Natural killer cell treated with Interleukin-12 subunit alpha and Interleukin-12 subunit beta and Interleukin-15 and Interleukin-18, amount 100 ng/mL, for 72 hours (primary cell): Measurements from ENCODE around the gene AIF1. TPM values are rescaled to one million over a fixed set of nuclear protein-coding genes. Genes with fewer than 3 reads are reported as not detected.

ENCODE experiments used
- ATAC-seq, 2 donors: fragments of 150-1000 bp; cut with Tn5 transposase in 1 of 2; sonication (Bioruptor Pico), chemical (Tn5 transposase) in 1 of 2; 2 replicates each; pipeline ENCODE4 v1.10.0; 2021
- DNase-seq: peaks from one replicate; pipeline ENCODE4 v3.0.0; 2022; ENCODE audit warnings: low spot score
- H3K27ac Mint-ChIP-seq, 2 donors: 1 replicate in 1 of 2; 2 replicates in 1 of 2; pipeline ENCODE4 v1.8.0; 2022; ENCODE audit warnings: mixed read lengths in 2 of 2, mild to moderate bottlenecking in 1 of 2, moderate library complexity in 1 of 2
- H3K27me3 Mint-ChIP-seq, 2 donors: 1 replicate in 1 of 2; 2 replicates in 1 of 2; pipeline ENCODE4 v1.8.0; 2022; ENCODE audit warnings: mixed read lengths in 2 of 2
- H3K36me3 Mint-ChIP-seq: one replicate; pipeline ENCODE4 v1.8.0; 2022; ENCODE audit warnings: mixed read lengths
- H3K4me1 Mint-ChIP-seq, 2 donors: 1 replicate in 1 of 2; 2 replicates in 1 of 2; pipeline ENCODE4 v1.8.0; 2022; ENCODE audit warnings: low read depth in 2 of 2, mixed read lengths in 2 of 2, mild to moderate bottlenecking in 1 of 2
- H3K4me3 Mint-ChIP-seq: one replicate; pipeline ENCODE4 v1.8.0; 2022; ENCODE audit warnings: mixed read lengths
- H3K9me3 Mint-ChIP-seq: 2 replicates; pipeline ENCODE4 v1.8.0; 2022; ENCODE audit warnings: mixed read lengths
- total RNA-seq, 2 donors: library from RNA; stranded (reverse); gene quantifications; one replicate each; pipeline ENCODE4 v1.2.3, GENCODE V29; 2022

Gene AIF1
- total RNA-seq, 2 donors from 2014 or later, result 9.3 to 20.0 TPM

DNA sequence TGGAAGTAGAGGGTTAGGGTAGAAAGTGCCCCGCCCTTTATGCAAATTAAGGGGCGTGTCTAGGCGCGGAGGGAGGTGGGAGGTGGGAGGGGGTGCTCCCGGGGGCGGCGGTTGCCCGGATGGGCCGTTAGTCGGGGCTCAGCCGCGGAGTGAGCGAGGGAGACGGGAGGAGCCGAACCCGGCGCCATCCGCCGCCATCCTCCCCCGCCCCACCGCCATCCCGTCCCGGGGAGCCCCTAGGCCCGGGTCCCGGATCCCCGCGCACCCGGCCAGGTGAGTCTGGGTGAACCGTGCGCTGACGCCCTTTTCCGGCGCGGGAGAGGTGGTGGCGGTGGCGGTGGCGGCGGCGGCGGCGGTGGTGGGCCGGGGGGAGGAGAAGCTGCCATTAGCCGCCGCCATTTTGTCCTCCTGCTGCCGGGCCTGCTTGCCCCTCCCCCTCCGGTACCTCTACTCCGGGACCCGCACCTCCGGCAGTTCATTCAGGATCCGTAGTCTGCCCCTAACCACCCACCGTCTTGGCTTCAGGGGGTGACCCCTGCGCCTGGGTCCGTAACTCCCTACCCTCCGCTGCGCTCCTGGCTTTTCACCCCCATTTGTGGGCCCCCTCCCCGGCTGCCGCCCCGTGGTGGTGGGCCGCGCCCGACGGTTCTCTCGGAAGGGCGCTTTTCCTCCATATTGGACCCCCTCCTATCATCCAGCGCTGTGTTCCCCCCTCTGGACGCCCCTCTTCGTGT lies 5.7 kb downstream of the AIF1 start, which contains the start of gene PRRC2A:
Gene PRRC2A, plus strand, starts transcription at position 130 of the 734 bp plus-strand sequence. CDS start 2,075 bp downstream, outside the sequence.
- DNase-seq, result no peak
- H3K36me3 Mint-ChIP-seq, result peaks cover 16% of the 10 kb centered on the region
- peak within 1 kb of the TSS; percentile 92 for H3K4me3 Mint-ChIP-seq
- peak within 1 kb of the TSS; percentile 91 to 94 for H3K27ac Mint-ChIP-seq
- peaks cover 24 to 29% of the 10 kb centered on the region in 2 donors for H3K4me1 Mint-ChIP-seq
- H3K9me3 Mint-ChIP-seq, result no peaks in the 10 kb centered on the region
- ATAC-seq, result peak; percentile 48 to 54
- H3K27me3 Mint-ChIP-seq, result no peaks in the 10 kb centered on the region

DNA sequence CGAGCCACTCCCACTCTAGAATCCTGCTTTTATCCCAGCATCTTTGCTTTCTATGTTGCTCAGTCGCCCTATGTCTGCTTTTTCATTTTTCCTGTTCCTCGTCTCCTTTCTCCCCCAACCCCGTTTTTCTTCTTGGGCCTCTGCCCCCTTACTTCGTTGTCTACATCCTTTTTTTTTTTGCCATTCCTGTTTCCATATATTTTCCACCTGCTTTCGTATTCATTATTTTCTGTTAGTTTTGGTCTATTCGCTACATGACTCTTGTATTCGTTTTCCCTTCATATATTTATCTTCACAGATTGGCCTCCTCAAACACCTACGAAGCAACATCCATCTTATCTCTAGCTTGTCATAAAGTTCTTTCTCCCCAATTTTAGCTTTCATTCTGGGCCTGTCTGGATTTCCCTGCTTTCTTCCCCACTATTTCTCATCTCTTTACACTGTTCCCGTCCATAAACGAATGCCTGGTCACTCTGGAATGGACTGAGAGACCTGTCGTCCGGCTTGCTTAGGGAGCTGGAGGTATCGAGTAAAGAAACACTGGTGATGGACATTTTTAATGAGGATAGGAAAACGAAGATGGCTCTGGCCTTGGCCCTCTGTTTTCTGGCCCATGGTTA lies 6.4 kb downstream of the AIF1 start:
- Mint-ChIP-seq H3K9me3 (no peaks in the 10 kb centered on the region), H3K4me3 (peak overlapping the region; percentile 92), H3K36me3 (peaks cover 23% of the 10 kb centered on the region), H3K4me1 (peaks cover 22 to 30% of the 10 kb centered on the region in 2 donors), H3K27me3 (no peaks in the 10 kb centered on the region), H3K27ac (peak overlapping the region; percentile 91 to 94)
- no peak for DNase-seq
- ATAC-seq, result no peak

DNA sequence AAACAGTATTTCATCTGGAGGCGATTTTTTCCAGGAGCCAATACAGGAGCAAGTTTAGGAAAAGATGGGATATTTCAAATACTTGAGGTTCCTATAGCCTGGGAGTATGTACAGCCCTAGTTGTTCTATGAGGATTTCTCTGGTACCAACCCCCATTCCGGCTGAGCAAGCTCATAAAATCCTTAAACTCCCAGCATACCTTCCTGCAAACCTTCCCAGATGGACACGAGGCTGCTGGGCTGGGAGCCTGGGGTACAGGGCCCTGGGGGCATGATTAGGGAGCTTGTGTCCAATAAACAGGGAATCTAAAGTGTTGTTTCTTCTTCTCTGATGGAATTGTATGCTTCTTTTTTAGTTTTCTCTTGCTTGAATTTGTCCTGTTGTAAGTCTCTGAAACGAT lies 7.0 kb downstream of the AIF1 start:
- Mint-ChIP-seq H3K9me3 (no peaks in the 10 kb centered on the region), H3K27ac (peak overlapping the region; percentile 91 to 94), H3K36me3 (peaks cover 28% of the 10 kb centered on the region)

DNA sequence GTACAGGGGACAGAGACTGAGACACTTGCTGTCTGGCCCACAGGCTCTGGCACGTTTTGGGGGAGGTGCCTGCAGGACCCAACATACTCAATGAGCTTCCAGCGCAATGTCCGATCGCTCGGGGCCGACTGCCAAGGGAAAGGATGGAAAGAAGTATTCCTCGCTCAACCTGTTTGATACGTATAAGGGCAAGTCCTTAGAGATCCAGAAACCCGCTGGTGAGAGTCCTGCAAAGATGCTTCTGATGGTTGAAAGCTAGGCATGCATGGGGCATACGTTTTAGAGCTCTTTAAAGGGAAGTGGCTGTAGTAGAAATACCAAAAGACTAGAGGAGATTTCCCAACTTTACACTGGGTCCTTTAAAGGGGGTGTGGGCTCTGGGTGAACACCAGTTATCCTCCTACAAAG lies 7.7 kb downstream of the AIF1 start:
- Mint-ChIP-seq H3K4me3 (peak overlapping the region; percentile 92), H3K27me3 (no peaks in the 10 kb centered on the region), H3K9me3 (no peaks in the 10 kb centered on the region), H3K4me1 (peaks cover 27 to 36% of the 10 kb centered on the region in 2 donors), H3K36me3 (peaks cover 35% of the 10 kb centered on the region), H3K27ac (peak overlapping the region; percentile 91 to 94)
- ATAC-seq, result no peak
- no peak for DNase-seq

More for the DNA sequence above, 7.0 kb downstream of the AIF1 start:
- ATAC-seq (no peak), DNase-seq (no peak)
- Mint-ChIP-seq H3K4me3 (peak overlapping the region; percentile 92), H3K27me3 (no peaks in the 10 kb centered on the region), H3K4me1 (peaks cover 24 to 29% of the 10 kb centered on the region in 2 donors)

DNA sequence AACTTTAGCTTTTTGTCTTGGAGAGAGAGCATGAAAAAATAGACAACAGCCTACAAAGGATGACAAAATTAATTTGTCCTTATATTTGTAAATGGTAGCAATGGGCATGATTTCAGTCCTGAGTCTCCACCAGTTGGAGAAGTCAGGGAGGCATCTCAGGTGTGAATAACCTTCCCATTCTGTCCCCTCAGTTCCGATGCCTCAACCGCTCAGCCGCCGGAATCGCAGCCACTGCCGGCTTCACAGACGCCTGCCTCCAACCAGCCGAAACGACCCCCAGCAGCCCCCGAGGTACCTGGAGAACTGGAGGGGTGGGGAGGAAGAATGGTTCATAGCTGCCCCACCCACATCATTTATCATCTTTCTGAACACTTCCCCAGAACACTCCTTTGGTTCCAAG lies 9.0 kb downstream of the AIF1 start:
- ATAC-seq (no peak), DNase-seq (no peak)
- Mint-ChIP-seq H3K27me3 (no peaks in the 10 kb centered on the region), H3K4me1 (peaks cover 31 to 42% of the 10 kb centered on the region in 2 donors), H3K4me3 (no peak overlapping the region), H3K36me3 (peaks cover 41% of the 10 kb centered on the region), H3K9me3 (no peaks in the 10 kb centered on the region), H3K27ac (no peak overlapping the region)

DNA sequence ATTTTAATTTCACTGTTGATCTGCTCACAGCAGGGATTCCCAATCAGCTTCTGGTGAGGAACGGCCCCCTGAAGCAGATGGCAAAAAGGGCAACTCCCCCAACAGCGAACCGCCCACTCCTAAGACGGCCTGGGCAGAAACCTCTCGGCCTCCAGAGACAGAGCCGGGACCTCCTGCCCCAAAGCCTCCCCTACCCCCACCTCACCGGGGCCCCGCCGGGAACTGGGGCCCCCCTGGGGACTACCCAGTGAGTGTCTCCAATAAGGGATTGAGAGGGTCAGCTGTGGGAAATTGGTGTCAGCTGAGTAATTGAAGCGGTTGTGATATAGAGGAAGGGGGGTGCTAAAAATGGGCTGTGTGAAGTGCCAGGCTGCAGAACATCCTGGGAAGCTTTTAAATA lies 11.9 kb downstream of the AIF1 start:
- ATAC-seq (no peak), DNase-seq (no peak)
- H3K27me3 Mint-ChIP-seq, result no peaks in the 10 kb centered on the region
- H3K4me1 Mint-ChIP-seq, result peaks cover 27 to 33% of the 10 kb centered on the region in 2 donors
- no peak overlapping the region for H3K4me3 Mint-ChIP-seq
- no peak overlapping the region for H3K27ac Mint-ChIP-seq
- H3K9me3 Mint-ChIP-seq, result no peaks in the 10 kb centered on the region
- peaks cover 43% of the 10 kb centered on the region for H3K36me3 Mint-ChIP-seq

DNA sequence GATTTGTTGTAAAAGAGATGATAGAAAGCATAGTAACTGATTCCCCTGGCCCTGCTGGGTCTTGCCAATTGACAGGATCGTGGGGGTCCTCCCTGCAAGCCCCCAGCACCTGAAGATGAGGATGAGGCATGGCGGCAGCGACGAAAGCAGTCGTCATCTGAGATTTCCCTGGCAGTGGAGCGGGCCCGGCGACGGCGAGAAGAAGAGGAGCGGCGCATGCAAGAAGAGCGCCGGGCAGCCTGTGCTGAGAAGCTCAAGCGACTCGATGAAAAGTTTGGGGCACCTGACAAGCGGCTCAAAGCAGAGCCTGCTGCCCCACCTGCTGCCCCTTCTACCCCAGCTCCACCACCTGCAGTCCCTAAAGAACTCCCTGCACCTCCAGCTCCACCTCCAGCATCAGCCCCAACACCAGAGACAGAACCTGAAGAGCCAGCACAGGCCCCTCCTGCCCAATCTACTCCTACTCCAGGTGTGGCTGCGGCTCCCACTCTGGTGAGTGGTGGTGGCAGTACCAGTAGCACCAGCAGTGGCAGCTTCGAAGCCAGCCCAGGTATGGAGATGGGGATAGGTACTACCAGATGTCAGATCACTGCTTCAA lies 12.8 kb downstream of the AIF1 start:
- Mint-ChIP-seq H3K36me3 (peaks cover 36% of the 10 kb centered on the region), H3K9me3 (no peaks in the 10 kb centered on the region), H3K4me3 (no peak overlapping the region), H3K27ac (no peak overlapping the region), H3K27me3 (no peaks in the 10 kb centered on the region), H3K4me1 (peaks cover 19 to 25% of the 10 kb centered on the region in 2 donors)
- ATAC-seq (no peak), DNase-seq (no peak)

DNA sequence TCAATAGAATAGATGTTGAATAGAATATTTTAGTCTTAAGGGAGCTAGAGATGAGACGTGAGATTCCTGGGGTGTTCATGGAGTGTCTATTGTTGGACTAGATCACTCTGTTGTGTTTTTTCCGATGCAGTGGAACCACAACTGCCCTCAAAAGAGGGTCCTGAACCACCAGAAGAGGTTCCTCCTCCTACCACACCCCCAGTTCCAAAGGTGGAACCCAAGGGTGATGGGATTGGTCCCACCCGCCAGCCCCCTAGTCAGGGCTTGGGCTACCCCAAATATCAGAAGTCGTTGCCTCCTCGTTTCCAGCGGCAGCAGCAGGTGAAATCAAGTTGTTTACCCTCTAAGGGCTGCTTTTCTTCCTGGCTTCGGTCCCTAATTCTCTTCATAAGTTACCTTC lies 14.0 kb downstream of the AIF1 start:
- Mint-ChIP-seq H3K9me3 (no peaks in the 10 kb centered on the region), H3K36me3 (peaks cover 39% of the 10 kb centered on the region)
- ATAC-seq, result no peak

DNA sequence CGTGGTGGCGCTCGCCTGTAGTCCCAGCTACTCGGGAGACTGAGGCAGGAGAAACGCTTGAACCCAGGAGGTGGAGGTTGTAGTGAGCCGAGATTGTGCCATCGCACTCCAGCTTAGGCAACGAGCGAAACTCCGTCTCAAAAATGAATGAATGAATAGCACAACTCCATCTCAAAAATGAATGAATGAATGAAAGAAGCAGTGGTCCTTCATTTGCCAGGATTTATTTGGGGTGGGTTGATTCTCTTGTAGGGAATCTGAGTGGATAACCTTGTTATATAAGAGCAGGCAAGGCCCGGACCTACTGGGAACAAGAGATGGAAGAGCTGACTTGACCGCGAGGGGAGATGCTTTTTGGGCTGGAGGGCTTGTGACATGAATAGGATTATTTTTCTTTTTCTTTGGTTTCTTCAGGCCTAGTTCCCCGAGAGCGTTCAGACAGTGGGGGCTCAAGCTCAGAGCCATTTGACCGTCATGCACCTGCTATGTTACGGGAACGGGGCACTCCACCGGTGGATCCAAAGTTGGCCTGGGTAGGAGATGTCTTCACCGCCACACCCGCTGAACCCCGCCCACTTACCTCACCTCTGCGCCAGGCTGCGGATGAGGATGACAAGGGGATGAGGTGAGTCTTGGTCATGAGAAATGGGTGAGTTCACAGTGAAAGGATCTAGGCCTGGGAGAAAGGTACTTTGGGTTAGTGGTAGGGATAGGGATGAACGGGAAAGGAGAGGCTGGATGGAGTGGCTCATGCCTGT lies 15.3 kb downstream of the AIF1 start:
- no peaks in the 10 kb centered on the region for H3K27me3 Mint-ChIP-seq
- peaks cover 21 to 23% of the 10 kb centered on the region in 2 donors for H3K4me1 Mint-ChIP-seq
- no peak for ATAC-seq
- DNase-seq, result no peak
- H3K36me3 Mint-ChIP-seq, result peaks cover 46% of the 10 kb centered on the region
- no peak overlapping the region for H3K4me3 Mint-ChIP-seq
- H3K27ac Mint-ChIP-seq, result peak overlapping the region in 1 of 2 donors; percentile 33
- no peaks in the 10 kb centered on the region for H3K9me3 Mint-ChIP-seq

More for the DNA sequence above, 14.0 kb downstream of the AIF1 start:
- Mint-ChIP-seq H3K4me3 (no peak overlapping the region), H3K27ac (no peak overlapping the region), H3K27me3 (no peaks in the 10 kb centered on the region), H3K4me1 (peaks cover 20 to 23% of the 10 kb centered on the region in 2 donors)
- no peak for DNase-seq

DNA sequence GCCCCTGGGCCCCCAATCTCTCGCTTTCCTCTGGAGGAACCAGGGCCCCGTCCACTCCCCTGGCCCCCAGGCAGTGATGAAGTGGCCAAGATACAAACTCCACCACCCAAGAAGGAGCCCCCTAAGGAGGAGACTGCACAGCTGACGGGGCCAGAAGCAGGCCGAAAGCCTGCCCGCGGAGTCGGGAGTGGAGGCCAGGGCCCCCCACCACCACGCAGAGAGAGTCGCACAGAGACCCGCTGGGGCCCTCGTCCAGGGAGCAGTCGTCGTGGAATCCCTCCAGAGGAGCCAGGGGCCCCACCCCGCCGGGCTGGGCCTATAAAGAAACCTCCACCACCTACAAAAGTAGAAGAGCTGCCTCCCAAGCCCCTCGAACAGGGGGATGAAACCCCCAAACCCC lies 16.2 kb downstream of the AIF1 start:
- ATAC-seq (no peak), DNase-seq (no peak)
- Mint-ChIP-seq H3K4me3 (no peak overlapping the region), H3K36me3 (peaks cover 47% of the 10 kb centered on the region), H3K9me3 (no peaks in the 10 kb centered on the region), H3K4me1 (peaks cover 19 to 21% of the 10 kb centered on the region in 2 donors), H3K27me3 (no peaks in the 10 kb centered on the region), H3K27ac (peak overlapping the region in 1 of 2 donors; percentile 48)

DNA sequence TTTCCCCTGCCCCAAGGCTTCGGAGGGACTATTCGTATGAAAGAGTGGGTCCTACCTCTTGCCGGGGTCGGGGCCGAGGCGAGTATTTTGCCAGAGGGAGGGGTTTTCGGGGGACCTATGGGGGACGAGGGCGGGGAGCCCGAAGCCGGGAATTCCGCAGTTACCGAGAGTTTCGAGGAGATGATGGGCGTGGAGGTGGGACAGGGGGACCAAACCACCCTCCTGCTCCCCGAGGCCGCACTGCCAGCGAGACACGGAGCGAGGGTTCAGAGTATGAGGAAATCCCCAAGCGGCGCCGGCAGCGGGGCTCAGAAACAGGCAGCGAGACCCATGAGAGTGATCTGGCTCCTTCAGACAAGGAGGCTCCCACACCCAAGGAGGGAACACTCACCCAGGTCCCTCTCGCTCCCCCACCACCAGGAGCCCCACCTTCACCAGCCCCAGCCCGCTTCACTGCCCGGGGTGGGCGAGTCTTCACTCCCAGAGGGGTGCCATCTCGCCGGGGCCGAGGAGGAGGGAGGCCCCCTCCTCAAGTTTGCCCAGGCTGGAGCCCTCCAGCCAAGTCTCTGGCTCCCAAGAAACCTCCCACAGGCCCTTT lies 16.7 kb downstream of the AIF1 start:
- Mint-ChIP-seq H3K27ac (peak overlapping the region in 1 of 2 donors; percentile 48), H3K36me3 (peaks cover 41% of the 10 kb centered on the region)

DNA sequence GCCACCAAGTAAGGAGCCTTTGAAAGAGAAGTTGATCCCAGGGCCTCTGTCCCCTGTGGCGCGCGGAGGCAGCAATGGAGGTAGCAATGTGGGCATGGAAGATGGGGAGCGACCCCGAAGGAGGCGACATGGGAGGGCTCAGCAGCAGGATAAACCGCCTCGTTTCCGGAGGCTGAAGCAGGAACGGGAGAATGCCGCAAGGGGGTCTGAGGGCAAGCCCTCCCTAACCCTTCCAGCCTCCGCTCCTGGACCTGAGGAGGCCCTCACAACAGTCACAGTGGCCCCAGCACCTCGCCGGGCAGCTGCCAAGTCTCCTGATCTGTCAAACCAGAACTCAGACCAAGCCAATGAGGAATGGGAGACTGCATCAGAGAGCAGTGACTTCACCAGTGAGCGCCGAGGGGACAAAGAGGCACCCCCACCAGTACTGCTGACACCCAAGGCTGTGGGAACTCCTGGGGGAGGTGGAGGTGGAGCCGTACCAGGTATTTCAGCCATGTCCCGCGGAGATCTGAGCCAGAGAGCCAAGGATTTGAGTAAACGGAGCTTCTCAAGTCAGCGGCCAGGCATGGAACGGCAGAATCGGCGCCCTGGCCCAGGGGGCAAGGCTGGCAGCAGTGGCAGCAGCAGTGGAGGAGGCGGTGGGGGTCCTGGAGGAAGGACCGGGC lies 17.4 kb downstream of the AIF1 start:
- peak overlapping the region in 1 of 2 donors; percentile 46 for H3K27ac Mint-ChIP-seq
- ATAC-seq (no peak), DNase-seq (no peak)
- no peak overlapping the region for H3K4me3 Mint-ChIP-seq
- no peaks in the 10 kb centered on the region for H3K9me3 Mint-ChIP-seq
- peaks cover 9 to 17% of the 10 kb centered on the region in 2 donors for H3K4me1 Mint-ChIP-seq
- peaks cover 35% of the 10 kb centered on the region for H3K36me3 Mint-ChIP-seq
- no peaks in the 10 kb centered on the region for H3K27me3 Mint-ChIP-seq

More for the DNA sequence above, 16.7 kb downstream of the AIF1 start:
- no peaks in the 10 kb centered on the region for H3K9me3 Mint-ChIP-seq
- DNase-seq (no peak), ATAC-seq (no peak)
- H3K27me3 Mint-ChIP-seq, result no peaks in the 10 kb centered on the region
- H3K4me3 Mint-ChIP-seq, result no peak overlapping the region
- peaks cover 14 to 17% of the 10 kb centered on the region in 2 donors for H3K4me1 Mint-ChIP-seq

DNA sequence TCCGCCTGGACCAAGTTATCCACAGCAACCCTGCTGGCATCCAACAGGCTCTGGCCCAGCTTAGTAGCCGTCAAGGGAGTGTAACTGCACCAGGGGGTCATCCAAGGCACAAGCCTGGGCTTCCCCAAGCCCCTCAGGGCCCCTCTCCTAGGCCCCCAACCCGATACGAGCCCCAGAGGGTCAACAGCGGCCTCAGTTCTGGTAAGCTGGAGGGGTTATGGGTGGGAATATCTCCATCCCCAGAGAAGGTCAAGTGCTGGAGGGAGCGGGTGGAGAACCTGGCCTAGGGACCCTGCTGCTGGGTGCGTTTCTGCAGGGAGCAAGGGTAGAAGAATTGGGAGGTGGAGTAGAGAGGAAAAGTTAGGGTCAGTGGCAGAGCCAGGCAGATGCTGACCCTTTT lies 18.4 kb downstream of the AIF1 start:
- no peak for DNase-seq
- Mint-ChIP-seq H3K27ac (no peak overlapping the region), H3K4me3 (no peak overlapping the region), H3K4me1 (peaks cover 0 to 11% of the 10 kb centered on the region in 2 donors), H3K9me3 (no peaks in the 10 kb centered on the region), H3K36me3 (peaks cover 26% of the 10 kb centered on the region), H3K27me3 (no peaks in the 10 kb centered on the region)
- ATAC-seq, result no peak
